H1 (cell line): ENCODE measurements around the gene MAGI2. TPM values are rescaled to one million over a fixed set of nuclear protein-coding genes. Genes with fewer than 3 reads are reported as not detected.
A peak's percentile ranks its signal among the peaks of the same experiment; 100 is the strongest.

Experiments used
- CTCF ChIA-PET: fragments of 300-600 bp; sonication (Branson Sonifier 250); formaldehyde crosslinking; loops from one replicate; lab custom pipeline; 2021; ENCODE audit not compliant: partially characterized antibody; lab: Charles Lee
- POLR2A ChIA-PET: fragments of 300-600 bp; sonication (Branson Sonifier 250); formaldehyde crosslinking; loops from one replicate; lab custom pipeline; 2021; ENCODE audit warnings: inconsistent platforms; ENCODE audit not compliant: partially characterized antibody; lab: Charles Lee
- DNase-seq, 2 experiments: peaks; one replicate each; pipeline versions ENCODE4 v3.0.0 to v3.0.0-alpha.2; 2010 to 2022; ENCODE audit warnings: low spot score in 2 of 2, low read depth in 1 of 2, mixed read lengths in 1 of 2
- FAIRE-seq: peaks from 2 replicates; lab custom pipeline; 2011; peaks lifted over from hg19 to GRCh38; lab: Jason Lieb, UNC
- H2AFZ ChIP-seq: 2 replicates; pipeline ENCODE4 v1.8.1; 2012; ENCODE audit warnings: low read length, inconsistent platforms
- H2AK5ac ChIP-seq: 2 replicates; pipeline ENCODE4 v1.6.1; 2013; ENCODE audit warnings: low read depth, low read length
- H2BK120ac ChIP-seq: replicated peaks from 2 replicates; pipeline ENCODE3; 2013; ENCODE audit warnings: low read depth, low read length, inconsistent platforms
- H2BK12ac ChIP-seq: 2 replicates; pipeline ENCODE4 v1.6.1; 2013; ENCODE audit warnings: low read depth, low read length
- H2BK15ac ChIP-seq: 2 replicates; pipeline ENCODE4 v1.6.1; 2013; ENCODE audit warnings: low read length
- H2BK20ac ChIP-seq: 2 replicates; pipeline ENCODE4 v1.6.1; 2013; ENCODE audit warnings: low read length
- H2BK5ac ChIP-seq: 2 replicates; pipeline ENCODE4 v1.6.1; 2013; ENCODE audit warnings: low read depth, low read length
- H3K14ac ChIP-seq: 2 replicates; pipeline ENCODE4 v1.6.1; 2013; ENCODE audit warnings: inconsistent platforms; ENCODE audit not compliant: insufficient read length
- H3K18ac ChIP-seq: 2 replicates; pipeline ENCODE4 v1.6.1; 2013; ENCODE audit warnings: low read length; ENCODE audit errors: extremely low read depth
- H3K23ac ChIP-seq: 2 replicates; pipeline ENCODE4 v1.6.1; 2013; ENCODE audit warnings: inconsistent platforms; ENCODE audit not compliant: insufficient read length
- H3K23me2 ChIP-seq: 2 replicates; pipeline ENCODE4 v1.6.1; 2013; ENCODE audit warnings: low read depth, low read length
- H3K27ac ChIP-seq: 2 replicates; pipeline ENCODE4 v1.6.1; 2011; ENCODE audit warnings: low read depth, low read length, inconsistent platforms
- H3K27me3 ChIP-seq, 4 experiments: replicated peaks in 1 of 4; 1 replicate in 1 of 4; 2 replicates in 3 of 4; pipeline versions ENCODE4 v1.6.1 to v1.8.1; 2011 to 2013; ENCODE audit warnings: low read length in 3 of 4, mild to moderate bottlenecking in 3 of 4, inconsistent platforms in 2 of 4, mixed read lengths in 2 of 4, moderate library complexity in 1 of 4; ENCODE audit not compliant: control insufficient read depth in 3 of 4, insufficient read depth in 3 of 4; ENCODE audit errors: extremely low read depth in 1 of 4
- H3K36me3 ChIP-seq, 4 experiments: 2 replicates each; pipeline versions ENCODE4 v1.6.1 to v1.8.1; 2011 to 2013; ENCODE audit warnings: mild to moderate bottlenecking in 4 of 4, low read length in 3 of 4, moderate library complexity in 2 of 4, control low read depth in 1 of 4, inconsistent platforms in 1 of 4; ENCODE audit not compliant: insufficient read depth in 4 of 4, control insufficient read depth in 2 of 4
- H3K4ac ChIP-seq: replicated peaks from 2 replicates; pipeline ENCODE3; 2013; ENCODE audit warnings: low read length, low read depth, mixed read lengths, inconsistent platforms; ENCODE audit not compliant: insufficient read length
- H3K4me1 ChIP-seq, 4 experiments: replicated peaks in 1 of 4; 1 replicate in 1 of 4; 2 replicates in 3 of 4; pipeline versions ENCODE4 v1.6.1 to v1.8.1; 2011 to 2013; ENCODE audit warnings: low read length in 3 of 4, inconsistent platforms in 2 of 4, mixed read lengths in 1 of 4; ENCODE audit not compliant: insufficient read depth in 4 of 4, control insufficient read depth in 3 of 4
- H3K4me2 ChIP-seq, 2 experiments: 2 replicates each; pipeline versions ENCODE4 v1.6.1 to v1.8.1; 2011 to 2013; ENCODE audit warnings: low read depth in 2 of 2, low read length in 2 of 2, control low read depth in 1 of 2, inconsistent platforms in 1 of 2, mild to moderate bottlenecking in 1 of 2; ENCODE audit not compliant: insufficient read depth in 1 of 2
- H3K4me3 ChIP-seq, 4 experiments: fragments of 200-600, 300-600 bp in 1 of 4; sonication (generic), shearing (Covaris generic), sonication (Bioruptor Twin) in 1 of 4; 2 replicates each; pipeline versions ENCODE4 v1.5.1 to v1.8.1; 2011 to 2016; ENCODE audit warnings: low read length in 4 of 4, low read depth in 3 of 4, control low read depth in 2 of 4, inconsistent platforms in 2 of 4, mild to moderate bottlenecking in 2 of 4, mixed read lengths in 1 of 4, moderate library complexity in 1 of 4; ENCODE audit not compliant: insufficient read depth in 2 of 4; ENCODE audit errors: extremely low read depth in 1 of 4
- H3K56ac ChIP-seq: replicated peaks from 2 replicates; pipeline ENCODE3; 2013; ENCODE audit warnings: low read depth, mild to moderate bottlenecking, mixed read lengths, low read length, inconsistent platforms; ENCODE audit not compliant: insufficient read length
- H3K79me1 ChIP-seq: 2 replicates; pipeline ENCODE4 v1.6.1; 2013; ENCODE audit warnings: low read depth, low read length, control low read depth
- H3K79me2 ChIP-seq, 2 experiments: 2 replicates each; pipeline versions ENCODE4 v1.6.1 to v1.8.1; 2012 to 2013; ENCODE audit warnings: low read length in 2 of 2, mild to moderate bottlenecking in 2 of 2, inconsistent platforms in 1 of 2; ENCODE audit not compliant: insufficient read depth in 2 of 2, control insufficient read depth in 1 of 2
- H3K9ac ChIP-seq, 4 experiments: replicated peaks in 1 of 4; 1 replicate in 1 of 4; 2 replicates in 3 of 4; pipeline versions ENCODE4 v1.6.1 to v1.8.1; 2011 to 2013; ENCODE audit warnings: low read depth in 3 of 4, low read length in 3 of 4, control low read depth in 2 of 4, mild to moderate bottlenecking in 2 of 4, moderate library complexity in 2 of 4, inconsistent platforms in 1 of 4; ENCODE audit errors: extremely low read depth in 1 of 4
- H3K9me3 ChIP-seq, 2 experiments: 2 replicates each; pipeline versions ENCODE4 v1.6.1 to v1.8.1; 2012 to 2013; ENCODE audit warnings: mild to moderate bottlenecking in 2 of 2, moderate library complexity in 2 of 2, control low read depth in 1 of 2, inconsistent platforms in 1 of 2, low read depth in 1 of 2, low read length in 1 of 2, mixed read lengths in 1 of 2; ENCODE audit not compliant: insufficient read depth in 2 of 2
- H4K20me1 ChIP-seq, 2 experiments: replicated peaks in 1 of 2; 2 replicates each; pipeline versions ENCODE3 to v1.8.1; 2011 to 2013; ENCODE audit warnings: inconsistent platforms in 2 of 2, low read length in 2 of 2, mild to moderate bottlenecking in 1 of 2; ENCODE audit not compliant: insufficient read depth in 2 of 2, control insufficient read depth in 1 of 2
- H4K5ac ChIP-seq: 2 replicates; pipeline ENCODE4 v1.6.1; 2013; ENCODE audit warnings: low read length, low read depth, mixed read lengths, inconsistent platforms; ENCODE audit not compliant: insufficient read length
- H4K8ac ChIP-seq: 2 replicates; pipeline ENCODE4 v1.8.0; 2013; ENCODE audit warnings: mild to moderate bottlenecking, moderate library complexity, low read length, inconsistent platforms; ENCODE audit not compliant: insufficient read depth; ENCODE audit errors: extremely low read depth
- H4K91ac ChIP-seq: replicated peaks from 2 replicates; pipeline ENCODE3; 2013; ENCODE audit warnings: low read length, mixed read lengths, inconsistent platforms; ENCODE audit not compliant: insufficient read length
- EZH2 ChIP-seq: fragments of 200-600 bp; sonication (generic); IDR thresholded peaks from 2 replicates; pipeline ENCODE4 v1.7.1; 2012; ENCODE audit warnings: low read depth, mild to moderate bottlenecking, moderate library complexity, low read length, inconsistent platforms; ENCODE audit not compliant: severe bottlenecking
- GTF2F1 ChIP-seq: IDR thresholded peaks from 2 replicates; pipeline ENCODE4 v1.6.1; 2012; ENCODE audit warnings: low read depth, low read length, improper control_type of control experiment, borderline replicate concordance
- RFX5 ChIP-seq: IDR thresholded peaks from 2 replicates; pipeline ENCODE4 v1.6.1; 2011; ENCODE audit warnings: low read depth, low read length, improper control_type of control experiment, borderline replicate concordance
- SP4 ChIP-seq: IDR thresholded peaks from 2 replicates; pipeline ENCODE4 v1.6.1; 2012; ENCODE audit warnings: low read length, inconsistent platforms
- TAF7 ChIP-seq: optimal IDR thresholded peaks from 2 replicates; pipeline ENCODE3; 2011; ENCODE audit warnings: low read depth, mild to moderate bottlenecking, inconsistent platforms, low read length, moderate library complexity, borderline replicate concordance
- WGBS, 2 experiments: shearing (Covaris generic) in 1 of 2; methylation state at CpG; one replicate each; pipeline versions ENCODE4 v1.1.6 to v1.1.7; 2013 to 2015; ENCODE audit warnings: low lambda C conversion rate in 2 of 2, mixed read lengths in 2 of 2, inconsistent platforms in 1 of 2, low coverage in 1 of 2, missing lambda C conversion rate in 1 of 2; ENCODE audit not compliant: insufficient replicate concordance in 2 of 2, insufficient coverage in 1 of 2, insufficient read length in 1 of 2; ENCODE audit errors: extremely low coverage in 1 of 2, missing lambda C conversion rate in 1 of 2; 5-methylcytosine and 5-hydroxymethylcytosine counted together
- polyA plus RNA-seq, 7 experiments: library from polyadenylated mRNA; depleted of rRNA in 3 of 7; stranded (reverse) in 5 of 7; unstranded in 2 of 7; fragments of >200 nt in 5 of 7; fragments of 200-250 nt in 2 of 7; gene quantifications; 1 replicate in 5 of 7; 2 replicates in 1 of 7; 4 replicates in 1 of 7; pipeline versions ENCODE4 v1.2.1 to v1.2.3, GENCODE V29; 2011 to 2013; ENCODE audit warnings: missing spikeins in 2 of 7, mixed read lengths in 2 of 7
- total RNA-seq: library from RNA; stranded (reverse); fragmentation: NEBNext Ultra II Directional; extraction: Animal tissue kit (Norgen Biotek cat#: 25700); gene quantifications from 2 replicates; pipeline ENCODE4 v1.2.1, GENCODE V29; 2021

MAGI2 gene
- total and polyA plus RNA-seq, 2 of the 8 experiments (the other 6 are each of a cell fraction or from before 2014, with no cell fraction given), result 6.0 to 27.3 TPM

DNA sequence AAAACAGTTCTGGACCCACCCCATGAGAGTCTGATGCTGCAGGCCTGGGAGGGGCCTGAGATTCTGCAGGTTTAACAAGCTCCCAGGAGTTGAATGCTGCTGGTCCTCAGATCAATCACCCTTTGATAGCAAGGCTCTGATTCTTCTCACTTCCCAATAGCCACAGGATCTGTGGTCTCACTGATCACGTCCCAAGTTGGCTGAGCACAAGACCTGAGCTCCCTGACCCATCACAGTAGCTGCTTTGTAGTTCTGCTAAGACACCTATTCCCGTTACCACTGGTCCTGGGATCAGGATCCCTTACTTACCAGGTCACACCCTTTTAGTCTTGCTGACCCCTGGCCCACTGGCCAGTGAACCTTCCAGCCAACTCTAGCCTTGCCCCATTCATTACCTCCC is 1282.1 kb downstream of the MAGI2 start:
- no peak overlapping the region for H4K5ac ChIP-seq
- DNase-seq, result no peak
- no peaks in the 10 kb centered on the region for H3K27me3 ChIP-seq
- peak overlapping the region in 1 of 2 experiments; percentile 30; a peak in 1 of 4 replicates for H3K4me2 ChIP-seq
- H2BK12ac ChIP-seq, result peak overlapping the region; percentile 93; the same call in 1 of the 2 replicates
- no peak overlapping the region for H3K56ac ChIP-seq
- H2BK20ac ChIP-seq, result peak overlapping the region; percentile 23; the same call in 1 of the 2 replicates
- H3K4ac ChIP-seq, result no peak overlapping the region
- H3K79me1 ChIP-seq, result no peaks in the 10 kb centered on the region
- H2BK120ac ChIP-seq, result no peak overlapping the region
- no peak overlapping the region for H4K91ac ChIP-seq
- ChIA-PET CTCF (interaction anchor here (1.0 to 1.5 kb wide), 6 partner anchors 10 to 132 kb away, joined by 3 read pairs; no protein-coding TSS in a partner anchor), POLR2A (interaction anchor here (1.3 kb wide), 1 partner anchor 11 kb away, joined by 3 read pairs; no protein-coding TSS in a partner anchor)
- no peak overlapping the region for H3K4me3 ChIP-seq
- no peak overlapping the region for H4K8ac ChIP-seq
- H3K9me3 ChIP-seq, result no peaks in the 10 kb centered on the region
- no peaks in the 10 kb centered on the region for H4K20me1 ChIP-seq
- peak overlapping the region; percentile 87 for H2AK5ac ChIP-seq
- no peak overlapping the region for H3K14ac ChIP-seq
- no peaks in the 10 kb centered on the region for H3K23me2 ChIP-seq
- no peaks in the 10 kb centered on the region; a peak in 1 of 8 replicates for H3K36me3 ChIP-seq
- peak overlapping the region; percentile 72; the same call in 1 of the 2 replicates for H2BK5ac ChIP-seq
- H3K23ac ChIP-seq, result no peak overlapping the region
- no peak overlapping the region for H2AFZ ChIP-seq
- no peaks in the 10 kb centered on the region for H3K79me2 ChIP-seq
- no peak overlapping the region; a peak in 1 of 7 replicates for H3K9ac ChIP-seq
- no peak for FAIRE-seq
- H2BK15ac ChIP-seq, result 0 out of 2 replicates have a peak overlapping the region, but pooled peaks have one; percentile 20
- TF ChIP-seq GTF2F1 (no peak), EZH2 (no peak), RFX5 (no peak), TAF7 (no peak), SP4 (no peak)
- H3K4me1 ChIP-seq, result peaks cover 5 to 29% (median 13%) of the 10 kb centered on the region in 4 experiments; a peak in 6 of 7 replicates
- H3K18ac ChIP-seq, result 0 out of 2 replicates have a peak overlapping the region, but pooled peaks have one; percentile 33
- 100% methylated on average over 2 of the region's 2 CpGs; no CpG with 5 or more reads in 1 of the 2 experiments for WGBS, 2 experiments
- no peak overlapping the region for H3K27ac ChIP-seq
